GM19455 (cell line): ENCODE measurements around the gene REPS2.

ENCODE experiments used
- ATAC-seq: cut with Tn5 transposase; IDR thresholded peaks from one replicate; pipeline ENCODE4 v1.9.1; 2021; ENCODE audit not compliant: unreplicated experiment

REPS2 gene

GRCh38 chrX:17078031-17078720 is 131.7 kb downstream of the REPS2 start:
- no peak for ATAC-seq

GRCh38 chrX:17081511-17081910 is 135.1 kb downstream of the REPS2 start:
- ATAC-seq = no peak

GRCh38 chrX:17081968-17082367 is 135.5 kb downstream of the REPS2 start:
- no peak for ATAC-seq

GRCh38 chrX:17082831-17083230 is 136.4 kb downstream of the REPS2 start:
- no peak for ATAC-seq

- no peak for ATAC-seq
Observed at GRCh38 chrX:17086317-17086716, 139.9 kb downstream of the REPS2 start.

- no peak for ATAC-seq
Observed at GRCh38 chrX:17095161-17095560, 148.7 kb downstream of the REPS2 start.

- ATAC-seq = no peak
Observed at GRCh38 chrX:17098516-17099247, 152.2 kb downstream of the REPS2 start.

- no peak for ATAC-seq
Observed at GRCh38 chrX:17104433-17104832, 158.0 kb downstream of the REPS2 start.

- no peak for ATAC-seq
Observed at GRCh38 chrX:17120816-17121215, 174.4 kb downstream of the REPS2 start.

- no peak for ATAC-seq
Observed at GRCh38 chrX:17154001-17154400, 207.5 kb downstream of the REPS2 start.

- no peak for ATAC-seq
Observed at GRCh38 chrX:17160975-17161374, 214.5 kb downstream of the REPS2 start.

- ATAC-seq = no peak
Observed at GRCh38 chrX:17161991-17162390, 215.5 kb downstream of the REPS2 start.

- no peak for ATAC-seq
Observed at GRCh38 chrX:17164079-17164478, 217.6 kb downstream of the REPS2 start.

- ATAC-seq = no peak
Observed at GRCh38 chrX:17164941-17165340, 218.5 kb downstream of the REPS2 start.

GRCh38 chrX:17167915-17168314 is 221.5 kb downstream of the REPS2 start:
- ATAC-seq = no peak

- ATAC-seq = no peak
Observed at GRCh38 chrX:17170973-17171372, 224.5 kb downstream of the REPS2 start.

GRCh38 chrX:17174671-17175070 is 228.2 kb downstream of the REPS2 start:
- no peak for ATAC-seq

GRCh38 chrX:17182317-17182716 is 235.9 kb downstream of the REPS2 start:
- ATAC-seq = no peak

GRCh38 chrX:17183566-17183965 is 237.1 kb downstream of the REPS2 start:
- no peak for ATAC-seq

- ATAC-seq = no peak
Observed at GRCh38 chrX:17185431-17185830, 239.0 kb downstream of the REPS2 start.

- ATAC-seq = no peak
Observed at GRCh38 chrX:17187136-17187756, 240.8 kb downstream of the REPS2 start.

- ATAC-seq = no peak
Observed at GRCh38 chrX:17192106-17192505, 245.6 kb downstream of the REPS2 start.
